NCI-H128 (cell line): ENCODE measurements around the gene ROCK2.
"Not testable (repeated sequence)": the region's sequence is repeated elsewhere in the genome, so short reads cannot be mapped to it uniquely, and the experiment has no call there.

Experiments
- DNase-seq: peaks from one replicate; lab custom pipeline; 2025; ENCODE audit not compliant: unreplicated experiment; lab: John Stamatoyannopoulos, UW

The ROCK2 gene

GRCh38 chr2:11278219-11278618 lies 66.2 kb downstream of the ROCK2 start:
- DNase-seq, result no peak

- no peak for DNase-seq
Measured at GRCh38 chr2:11275910-11276309, 68.5 kb downstream of the ROCK2 start.

- no peak for DNase-seq
Measured at GRCh38 chr2:11270891-11271290, 73.5 kb downstream of the ROCK2 start.

- no peak for DNase-seq
Measured at GRCh38 chr2:11267931-11268330, 76.5 kb downstream of the ROCK2 start.

- DNase-seq, result no peak
Measured at GRCh38 chr2:11264818-11265217, 79.6 kb downstream of the ROCK2 start.

GRCh38 chr2:11264007-11264406 lies 80.4 kb downstream of the ROCK2 start:
- DNase-seq, result no peak

- no peak for DNase-seq
Measured at GRCh38 chr2:11263177-11263576, 81.3 kb downstream of the ROCK2 start.

- DNase-seq, result not testable (repeated sequence)
Measured at GRCh38 chr2:11262438-11262837, 82.0 kb downstream of the ROCK2 start.

- DNase-seq, result not testable (repeated sequence)
Measured at GRCh38 chr2:11261564-11261963, 82.9 kb downstream of the ROCK2 start.

- no peak for DNase-seq
Measured at GRCh38 chr2:11260979-11261378, 83.5 kb downstream of the ROCK2 start.

- no peak for DNase-seq
Measured at GRCh38 chr2:11257964-11258363, 86.5 kb downstream of the ROCK2 start.

- DNase-seq, result no peak
Measured at GRCh38 chr2:11257078-11257477, 87.4 kb downstream of the ROCK2 start.

GRCh38 chr2:11256166-11256565 lies 88.3 kb downstream of the ROCK2 start:
- DNase-seq, result no peak

GRCh38 chr2:11254100-11254536 lies 90.3 kb downstream of the ROCK2 start:
- DNase-seq, result no peak

GRCh38 chr2:11252458-11252857 lies 92.0 kb downstream of the ROCK2 start:
- not testable (repeated sequence) for DNase-seq

- DNase-seq, result no peak
Measured at GRCh38 chr2:11250400-11251196, 93.8 kb downstream of the ROCK2 start.

- DNase-seq, result no peak
Measured at GRCh38 chr2:11245322-11245721, 99.1 kb downstream of the ROCK2 start.

- no peak for DNase-seq
Measured at GRCh38 chr2:11244091-11244826, 100.2 kb downstream of the ROCK2 start.

- DNase-seq, result no peak
Measured at GRCh38 chr2:11243512-11243911, 100.9 kb downstream of the ROCK2 start.

GRCh38 chr2:11242542-11243174 lies 101.8 kb downstream of the ROCK2 start:
- DNase-seq, result no peak

- DNase-seq, result no peak
Measured at GRCh38 chr2:11241412-11242203, 102.8 kb downstream of the ROCK2 start.
